ENCODE data around the gene CDK5RAP2. TPM values are rescaled to one million over a fixed set of nuclear protein-coding genes. Genes with fewer than 3 reads are reported as not detected.
A peak's percentile ranks its signal among the peaks of the same experiment; 100 is the strongest.

CDK5RAP2 gene
- total and polyA plus RNA-seq, 10 donors: 19.5 to 93.7 (median 61.9) TPM

DNA sequence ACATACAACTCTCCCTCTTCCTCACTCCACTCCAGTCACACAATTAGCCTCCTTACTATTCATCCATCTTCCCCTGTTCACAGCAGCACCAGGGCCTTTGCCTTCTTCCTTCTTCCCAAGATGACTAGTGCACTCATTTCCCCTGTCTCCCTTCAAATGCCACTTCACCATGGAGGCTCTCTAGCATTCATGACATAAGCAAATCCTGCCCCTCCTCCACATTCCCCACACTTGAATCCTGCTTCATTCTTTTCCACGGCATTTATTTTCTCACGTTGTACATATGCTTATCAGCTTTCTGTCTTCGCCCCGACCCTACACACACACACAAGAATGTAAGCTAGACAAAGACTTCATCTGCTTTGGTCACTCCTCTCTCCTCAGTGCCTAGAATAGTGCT lies 133.3 kb downstream of the CDK5RAP2 start:
- peaks cover 0 to 98% (median 41%) of the 10 kb centered on the region in 6 donors for H3K36me3 ChIP-seq
- intact Hi-C loops (cut with DNase I; ENCODE audit: low total_unique reads): no loop called here
- WGBS, 5 donors: 89 to 96% (median 94%) methylated on average over 4 of the region's 4 CpGs
- TF ChIP-seq POLR2A (IDR thresholded peaks at IDR 0.05) (no peak), POLR2AphosphoS5 (IDR thresholded peaks at IDR 0.05) (no peak)
- TF ChIP-seq, protein P1, sequence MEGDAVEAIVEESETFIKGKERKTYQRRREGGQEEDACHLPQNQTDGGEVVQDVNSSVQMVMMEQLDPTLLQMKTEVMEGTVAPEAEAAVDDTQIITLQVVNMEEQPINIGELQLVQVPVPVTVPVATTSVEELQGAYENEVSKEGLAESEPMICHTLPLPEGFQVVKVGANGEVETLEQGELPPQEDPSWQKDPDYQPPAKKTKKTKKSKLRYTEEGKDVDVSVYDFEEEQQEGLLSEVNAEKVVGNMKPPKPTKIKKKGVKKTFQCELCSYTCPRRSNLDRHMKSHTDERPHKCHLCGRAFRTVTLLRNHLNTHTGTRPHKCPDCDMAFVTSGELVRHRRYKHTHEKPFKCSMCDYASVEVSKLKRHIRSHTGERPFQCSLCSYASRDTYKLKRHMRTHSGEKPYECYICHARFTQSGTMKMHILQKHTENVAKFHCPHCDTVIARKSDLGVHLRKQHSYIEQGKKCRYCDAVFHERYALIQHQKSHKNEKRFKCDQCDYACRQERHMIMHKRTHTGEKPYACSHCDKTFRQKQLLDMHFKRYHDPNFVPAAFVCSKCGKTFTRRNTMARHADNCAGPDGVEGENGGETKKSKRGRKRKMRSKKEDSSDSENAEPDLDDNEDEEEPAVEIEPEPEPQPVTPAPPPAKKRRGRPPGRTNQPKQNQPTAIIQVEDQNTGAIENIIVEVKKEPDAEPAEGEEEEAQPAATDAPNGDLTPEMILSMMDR (IDR thresholded peaks at IDR 0.05 in 8 of 11, conservative IDR thresholded peaks at IDR 0.05 in 3 of 11): no peak
- peak overlapping the region in 1 of 8 donors; percentile 11 for H3K27ac ChIP-seq
- H3K27me3 ChIP-seq (replicated peaks in 1 of 7): no peaks in the 10 kb centered on the region
- H3K4me3 ChIP-seq: no peak overlapping the region
- H3K4me1 ChIP-seq: peaks cover 0 to 25% (median 5%) of the 10 kb centered on the region in 6 donors
- no peaks in the 10 kb centered on the region for H3K9me3 ChIP-seq
- DNase-seq: no peak

GRCh38 chr9:120443976-120444375 lies 136.0 kb downstream of the CDK5RAP2 start:
- intact Hi-C loops (cut with DNase I; ENCODE audit: low total_unique reads): no loop called here
- Histone ChIP-seq H3K4me3 (no peak overlapping the region), H3K36me3 (peaks cover 0 to 99% (median 50%) of the 10 kb centered on the region in 6 donors), H3K27ac (no peak overlapping the region), H3K27me3 (replicated peaks in 1 of 7) (no peaks in the 10 kb centered on the region), H3K9me3 (no peaks in the 10 kb centered on the region), H3K4me1 (peaks cover 0 to 28% (median 5%) of the 10 kb centered on the region in 6 donors)
- no peak for DNase-seq
- 94 to 98% (median 96%) methylated on average over 3 of the region's 3 CpGs for WGBS, 5 donors
- TF ChIP-seq POLR2A (IDR thresholded peaks at IDR 0.05): no peak
- TF ChIP-seq, protein P1 (IDR thresholded peaks at IDR 0.05 in 8 of 11, conservative IDR thresholded peaks at IDR 0.05 in 3 of 11): no peak
- no peak for TF ChIP-seq POLR2AphosphoS5 (IDR thresholded peaks at IDR 0.05)

DNA sequence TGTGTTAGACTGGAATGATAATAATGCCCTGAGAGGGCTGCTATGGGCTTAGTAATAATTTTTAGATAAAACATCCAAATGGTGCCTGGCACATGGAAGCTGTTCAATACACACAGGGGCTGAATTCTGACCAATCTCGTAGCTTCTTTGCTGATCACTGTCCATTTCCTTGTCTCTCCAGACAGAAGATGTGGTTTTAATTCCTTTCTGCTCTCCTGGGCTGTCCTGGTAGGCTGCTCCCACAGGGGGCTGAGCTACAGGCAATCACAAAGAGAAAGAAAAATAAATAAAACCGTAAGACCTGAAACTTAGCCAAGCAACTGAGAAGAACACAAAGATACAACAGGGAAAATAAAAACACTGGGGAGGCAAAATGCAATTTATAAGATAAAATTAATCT lies 136.5 kb downstream of the CDK5RAP2 start:
- TF ChIP-seq, protein P1 (IDR thresholded peaks at IDR 0.05 in 8 of 11, conservative IDR thresholded peaks at IDR 0.05 in 3 of 11): no peak
- TF ChIP-seq POLR2AphosphoS5 (IDR thresholded peaks at IDR 0.05): no peak
- TF ChIP-seq POLR2A (IDR thresholded peaks at IDR 0.05): no peak
- Histone ChIP-seq H3K9me3 (no peaks in the 10 kb centered on the region), H3K36me3 (peaks cover 0 to 100% (median 53%) of the 10 kb centered on the region in 6 donors), H3K4me3 (no peak overlapping the region), H3K27me3 (replicated peaks in 1 of 7) (no peaks in the 10 kb centered on the region), H3K27ac (no peak overlapping the region), H3K4me1 (peaks cover 0 to 30% (median 5%) of the 10 kb centered on the region in 6 donors)
- DNase-seq: no peak
- intact Hi-C loops (cut with DNase I; ENCODE audit: low total_unique reads): no loop called here
- 92 to 98% (median 95%) methylated on average over 2 of the region's 2 CpGs for WGBS, 5 donors

DNA sequence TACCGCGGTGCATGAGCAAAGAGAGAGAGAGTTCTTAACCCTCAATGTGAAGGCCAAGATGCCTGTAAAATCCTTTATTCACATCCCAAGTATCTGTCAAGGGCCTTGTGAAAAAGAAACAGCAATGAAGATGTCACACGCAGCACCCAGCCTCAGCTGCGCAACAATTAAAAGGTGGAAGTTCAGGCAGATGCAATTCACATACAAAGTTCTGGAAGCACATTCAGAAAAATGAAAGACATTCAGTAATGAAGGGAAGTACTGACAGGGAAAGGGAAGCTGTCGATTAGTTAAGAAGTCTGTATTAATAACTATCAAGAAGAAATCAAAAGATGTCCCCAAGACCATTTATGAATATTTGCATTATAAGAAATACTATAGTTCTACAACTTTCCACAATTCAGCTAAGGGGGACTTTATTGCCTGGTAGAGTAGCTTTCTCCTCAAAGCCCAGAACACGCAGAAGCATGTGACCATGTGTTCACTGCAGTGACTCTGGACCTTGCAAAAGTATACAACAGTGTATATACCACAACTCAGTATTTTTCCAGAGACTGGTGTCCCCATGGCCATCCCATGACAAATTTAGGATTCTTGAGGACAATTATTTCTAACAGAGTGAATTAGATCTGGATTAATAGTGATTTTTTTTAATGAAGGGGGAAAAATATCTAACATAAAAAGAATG lies 137.5 kb downstream of the CDK5RAP2 start:
- Histone ChIP-seq H3K27ac (peak overlapping the region in 4 of 8 donors; percentile 35 to 47 (median 44)), H3K27me3 (replicated peaks in 1 of 7) (no peaks in the 10 kb centered on the region), H3K9me3 (no peaks in the 10 kb centered on the region), H3K36me3 (peaks cover 0 to 100% (median 56%) of the 10 kb centered on the region in 6 donors), H3K4me1 (peaks cover 0 to 40% (median 5%) of the 10 kb centered on the region in 6 donors), H3K4me3 (no peak overlapping the region)
- DNase-seq: no peak
- 82 to 95% (median 85%) methylated on average over 6 of the region's 6 CpGs for WGBS, 5 donors
- TF ChIP-seq POLR2A (IDR thresholded peaks at IDR 0.05) (no peak), POLR2AphosphoS5 (IDR thresholded peaks at IDR 0.05) (no peak)
- TF ChIP-seq, protein P1 (IDR thresholded peaks at IDR 0.05 in 8 of 11, conservative IDR thresholded peaks at IDR 0.05 in 3 of 11): no peak
- intact Hi-C loops (cut with DNase I; ENCODE audit: low total_unique reads): no loop called here

Measured in spleen (tissue), 11 donors.